Spinal cord (tissue), 10 donors: ENCODE results near the gene BET1L. TPM values are rescaled to one million over a fixed set of nuclear protein-coding genes. Genes with fewer than 3 reads are reported as not detected.

ENCODE experiments used
- DNase-seq, 6 donors: peaks; one replicate each; pipeline versions ENCODE4 v3.0.0 to v3.0.0-alpha.2; 2013 to 2015; ENCODE audit warnings: low spot score in 6 of 6, low read depth in 4 of 6
- H3K27ac ChIP-seq: one replicate; pipeline ENCODE4 v1.5.1; 2013; ENCODE audit warnings: low read depth, low read length, control low read depth
- H3K27me3 ChIP-seq: one replicate; pipeline ENCODE4 v1.6.1; 2013; ENCODE audit warnings: low read length; ENCODE audit not compliant: control insufficient read depth, insufficient read depth
- H3K36me3 ChIP-seq: one replicate; pipeline ENCODE4 v1.6.1; 2013; ENCODE audit warnings: low read length; ENCODE audit not compliant: control insufficient read depth, insufficient read depth
- H3K4me1 ChIP-seq: one replicate; pipeline ENCODE4 v1.6.1; 2013; ENCODE audit warnings: low read length; ENCODE audit not compliant: control insufficient read depth, insufficient read depth
- H3K4me3 ChIP-seq: one replicate; pipeline ENCODE4 v1.5.1; 2013; ENCODE audit warnings: low read depth, low read length, control low read depth
- H3K9me3 ChIP-seq: one replicate; pipeline ENCODE4 v1.6.1; 2013; ENCODE audit warnings: low read length; ENCODE audit not compliant: control insufficient read depth, insufficient read depth
- WGBS: methylation state at CpG from one replicate; pipeline ENCODE4 v1.1.5; 2013; ENCODE audit warnings: missing lambda C conversion rate; ENCODE audit not compliant: insufficient coverage; 5-methylcytosine and 5-hydroxymethylcytosine counted together
- polyA plus RNA-seq, 2 donors: library from polyadenylated mRNA; unstranded; fragments of 120-200 nt; gene quantifications; one replicate each; pipeline ENCODE4 v1.2.1, GENCODE V29; 2013; ENCODE audit not compliant: insufficient read length in 2 of 2
- total RNA-seq, 2 donors: library from RNA; depleted of rRNA in 1 of 2; stranded (reverse); fragments of 120-200 nt in 1 of 2; fragments of >200 nt in 1 of 2; gene quantifications; one replicate each; pipeline versions ENCODE4 v1.2.3 to v1.2.4, GENCODE V29; 2013 to 2014
- donor health status: healthy.

Gene BET1L
- total and polyA plus RNA-seq, 4 donors = 11.2 to 31.2 (median 21.2) TPM

GRCh38 chr11:205221-206001 is 1.8 kb downstream of the BET1L start:
- peaks cover 41% of the 10 kb centered on the region for H3K4me1 ChIP-seq
- H3K27me3 ChIP-seq = no peaks in the 10 kb centered on the region
- no peak overlapping the region for H3K27ac ChIP-seq
- peaks cover 57% of the 10 kb centered on the region for H3K36me3 ChIP-seq
- DNase-seq = no peak
- H3K4me3 ChIP-seq = no peak overlapping the region
- no peaks in the 10 kb centered on the region for H3K9me3 ChIP-seq
- WGBS = 95% methylated on average over 15 of the region's 16 CpGs

- no peak overlapping the region for H3K27ac ChIP-seq
- no peak for DNase-seq
- H3K36me3 ChIP-seq = peaks cover 57% of the 10 kb centered on the region
- peaks cover 33% of the 10 kb centered on the region for H3K4me1 ChIP-seq
- 97% methylated on average over 11 of the region's 12 CpGs for WGBS
- no peaks in the 10 kb centered on the region for H3K27me3 ChIP-seq
- no peak overlapping the region for H3K4me3 ChIP-seq
- no peaks in the 10 kb centered on the region for H3K9me3 ChIP-seq
Observed at GRCh38 chr11:204587-205109, 2.6 kb downstream of the BET1L start.

- 97% methylated on average over 4 of the region's 4 CpGs for WGBS
- H3K9me3 ChIP-seq = no peaks in the 10 kb centered on the region
- H3K36me3 ChIP-seq = peaks cover 56% of the 10 kb centered on the region
- peaks cover 27% of the 10 kb centered on the region for H3K4me1 ChIP-seq
- no peak overlapping the region for H3K27ac ChIP-seq
- DNase-seq = no peak
- H3K4me3 ChIP-seq = no peak overlapping the region
- H3K27me3 ChIP-seq = no peaks in the 10 kb centered on the region
Observed at GRCh38 chr11:203945-204586, 3.1 kb downstream of the BET1L start.

DNA sequence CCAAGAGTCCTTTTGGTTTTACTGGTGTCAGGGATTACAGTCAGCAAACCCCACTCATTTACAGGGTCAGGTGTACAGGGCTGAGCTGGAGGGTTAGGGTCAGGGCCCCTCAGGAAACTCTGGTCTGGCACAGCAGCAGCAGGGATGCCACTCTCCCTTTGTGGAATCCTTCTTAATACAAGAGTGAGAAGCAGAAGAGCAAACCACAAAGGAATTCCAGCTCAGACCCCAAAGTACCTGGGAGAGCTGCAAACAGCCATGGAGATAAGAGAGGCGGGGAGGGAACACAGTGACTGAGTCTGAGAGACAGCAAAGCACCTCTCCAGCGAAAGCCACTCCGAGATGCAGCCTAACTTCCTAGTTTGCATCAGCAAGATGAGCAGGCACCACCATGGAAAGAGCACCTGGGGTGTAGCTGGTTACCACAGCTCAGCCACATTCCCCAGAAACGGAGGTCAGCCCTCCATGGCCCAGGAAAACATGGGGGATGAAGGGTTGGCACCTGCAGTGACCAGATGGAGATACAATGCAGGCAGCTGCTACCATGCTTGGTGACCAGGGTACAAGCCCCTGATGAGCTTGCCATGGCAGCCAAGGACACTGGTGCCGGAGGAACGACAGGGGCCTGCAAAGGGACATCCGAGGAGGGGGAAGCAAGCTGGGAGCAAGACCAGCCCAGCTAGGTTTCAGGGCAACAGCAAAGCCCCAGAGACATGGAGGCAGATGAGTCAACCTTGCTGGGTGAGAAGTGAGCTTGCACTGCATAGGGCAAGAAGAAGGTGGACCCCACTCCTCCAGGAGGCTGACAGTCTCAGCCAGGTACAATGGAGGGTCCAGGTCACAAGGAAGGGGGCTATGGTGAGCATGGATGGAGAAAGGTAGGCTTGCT is 3.9 kb downstream of the BET1L start:
- no peaks in the 10 kb centered on the region for H3K9me3 ChIP-seq
- H3K27me3 ChIP-seq = no peaks in the 10 kb centered on the region
- WGBS = 98% methylated on average over 7 of the region's 7 CpGs
- peaks cover 24% of the 10 kb centered on the region for H3K4me1 ChIP-seq
- peaks cover 59% of the 10 kb centered on the region for H3K36me3 ChIP-seq
- no peak for DNase-seq
- H3K27ac ChIP-seq = no peak overlapping the region
- H3K4me3 ChIP-seq = no peak overlapping the region

DNA sequence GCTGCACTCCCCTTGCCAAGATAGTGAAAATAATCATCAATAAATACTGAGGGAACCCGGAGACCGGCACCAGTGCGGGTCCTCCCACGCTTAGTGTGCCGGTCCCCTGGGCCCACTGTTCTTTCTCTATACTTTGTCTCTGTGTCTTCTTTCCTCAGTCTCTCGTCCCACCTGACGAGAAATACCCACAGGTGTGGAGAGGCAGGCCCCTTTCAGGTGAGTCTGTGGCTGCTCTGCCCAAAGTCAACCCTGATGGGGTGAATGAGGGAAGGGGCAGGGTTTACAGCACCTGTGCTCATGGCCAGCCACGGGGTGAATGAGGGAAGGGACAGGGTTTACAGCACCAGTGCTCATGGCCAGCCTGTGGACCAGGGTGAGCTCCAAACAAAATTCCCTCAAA is 4.7 kb downstream of the BET1L start:
- Histone ChIP-seq H3K36me3 (peaks cover 61% of the 10 kb centered on the region), H3K27me3 (no peaks in the 10 kb centered on the region), H3K4me1 (peaks cover 19% of the 10 kb centered on the region), H3K4me3 (no peak overlapping the region), H3K9me3 (no peaks in the 10 kb centered on the region), H3K27ac (no peak overlapping the region)
- no peak for DNase-seq
- 100% methylated on average over 3 of the region's 8 CpGs for WGBS

GRCh38 chr11:201966-202365 is 5.2 kb downstream of the BET1L start:
- Histone ChIP-seq H3K4me3 (no peak overlapping the region), H3K9me3 (no peaks in the 10 kb centered on the region), H3K27me3 (no peaks in the 10 kb centered on the region), H3K4me1 (peaks cover 19% of the 10 kb centered on the region), H3K27ac (no peak overlapping the region), H3K36me3 (peaks cover 60% of the 10 kb centered on the region)
- WGBS = 83% methylated on average over 11 of the region's 15 CpGs
- no peak for DNase-seq

GRCh38 chr11:200224-201003 is 6.8 kb downstream of the BET1L start:
- WGBS = 80% methylated on average over 10 of the region's 13 CpGs
- peaks cover 53% of the 10 kb centered on the region for H3K36me3 ChIP-seq
- H3K4me1 ChIP-seq = peaks cover 4% of the 10 kb centered on the region
- H3K27me3 ChIP-seq = no peaks in the 10 kb centered on the region
- no peak overlapping the region for H3K27ac ChIP-seq
- DNase-seq = no peak
- H3K9me3 ChIP-seq = no peaks in the 10 kb centered on the region
- H3K4me3 ChIP-seq = no peak overlapping the region

DNA sequence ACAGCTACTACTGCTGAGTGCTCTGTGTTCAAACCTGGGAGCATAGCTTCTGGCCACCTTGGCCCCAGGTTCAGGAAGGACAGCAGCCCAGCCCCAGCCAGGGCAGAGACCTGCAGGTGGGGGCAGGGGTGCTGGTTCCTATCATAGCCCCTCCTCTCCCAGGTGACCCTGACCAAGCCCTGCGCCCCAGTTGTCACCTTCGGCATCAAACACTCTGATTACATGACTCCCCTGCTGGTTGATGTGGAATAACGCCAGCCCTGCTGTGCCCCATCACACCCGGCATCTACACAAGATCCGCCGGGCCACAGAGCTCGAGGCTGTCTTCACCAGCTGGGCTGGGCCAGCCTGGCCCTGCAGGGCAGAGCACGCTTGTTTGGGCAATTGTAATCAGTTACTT is 7.4 kb downstream of the BET1L start:
- no peak for DNase-seq
- H3K4me1 ChIP-seq = peaks cover 3% of the 10 kb centered on the region
- H3K27me3 ChIP-seq = no peaks in the 10 kb centered on the region
- no peak overlapping the region for H3K27ac ChIP-seq
- H3K36me3 ChIP-seq = peaks cover 46% of the 10 kb centered on the region
- H3K4me3 ChIP-seq = no peak overlapping the region
- H3K9me3 ChIP-seq = no peaks in the 10 kb centered on the region
- WGBS = 71% methylated on average over 6 of the region's 8 CpGs
